Neural cell (in vitro differentiated cells): ENCODE results near the gene RAB1A.

Source experiments
- CTCF ChIP-seq: fragments of 450-650 bp; IDR thresholded peaks from 2 replicates; pipeline ENCODE4 v1.5.1; 2014; ENCODE audit warnings: antibody characterized with exemption, mild to moderate bottlenecking, moderate library complexity; ENCODE audit not compliant: poor library complexity, severe bottlenecking
- EZH2 ChIP-seq: fragments of 200-600, 300-800 bp; shearing (Covaris generic), sonication (generic); IDR thresholded peaks from 2 replicates; pipeline ENCODE4 v1.6.1; 2014; ENCODE audit warnings: antibody characterized with exemption, low read length, borderline replicate concordance, mild to moderate bottlenecking; ENCODE audit not compliant: insufficient read depth, poor library complexity, severe bottlenecking
- POLR2AphosphoS5 ChIP-seq: IDR thresholded peaks from 2 replicates; pipeline ENCODE4 v1.6.1; 2012

- no peak for TF ChIP-seq CTCF
- TF ChIP-seq EZH2, result no peak
- no peak for TF ChIP-seq POLR2AphosphoS5
These were observed 65.0 kb downstream of the RAB1A start for GRCh38 chr2:65064728-65065552.
